ENCODE measurements around the gene GALNTL6. TPM values are rescaled to one million over a fixed set of nuclear protein-coding genes. Genes with fewer than 3 reads are reported as not detected.

GALNTL6 gene
- total and polyA plus RNA-seq, 9 of the 15 experiments (the other 6 are each of a cell fraction or from before 2014, with no cell fraction given) = 0.18 to 0.50 (median 0.29) TPM

DNA sequence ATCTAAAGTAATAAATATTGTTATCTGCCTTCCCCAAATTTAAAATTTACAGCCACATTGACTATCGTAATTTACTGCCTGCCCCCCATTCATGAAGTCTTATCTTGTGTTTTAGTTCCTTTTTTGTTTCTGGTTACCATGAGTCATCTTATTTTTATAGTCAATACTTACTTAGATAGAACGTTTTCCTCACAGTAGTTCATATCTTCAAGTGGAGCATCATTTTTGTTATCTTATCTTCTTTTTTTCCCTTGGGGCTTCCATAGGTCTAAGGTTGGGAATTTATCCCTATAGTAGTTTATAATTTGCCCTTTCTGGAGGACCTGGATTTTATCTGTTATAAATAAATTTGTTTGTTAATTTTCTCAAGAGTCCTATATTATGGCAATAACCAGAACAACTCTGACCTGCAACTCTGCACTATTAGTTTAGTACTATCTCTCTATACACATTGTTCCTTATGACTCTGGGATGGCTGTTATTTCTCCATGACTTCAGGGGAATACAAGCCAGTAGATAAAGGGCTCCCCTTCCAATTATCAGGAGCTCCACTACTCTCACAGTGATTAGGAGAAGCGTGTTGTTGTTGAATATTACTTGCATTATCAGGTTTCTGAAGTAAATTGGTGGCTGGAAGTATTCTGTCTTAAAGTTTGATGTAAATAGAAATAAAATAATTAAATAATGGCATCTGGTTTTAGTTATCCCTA, 330.6 kb downstream of the GALNTL6 start (continued):
- no peak for TF ChIP-seq CHCHD3 (CRISPR knock-in tag; IDR thresholded peaks at IDR 0.05)
- TF ChIP-seq ZKSCAN8 (CRISPR knock-in tag; IDR thresholded peaks at IDR 0.05) = no peak
- no peak for TF ChIP-seq FUS (optimal IDR thresholded peaks at IDR 0.05; ENCODE audit: low read depth, low read length)
- no peak for TF ChIP-seq FOS (IDR thresholded peaks at IDR 0.05; ENCODE audit: extremely low read depth, insufficient read length)
- no peak for TF ChIP-seq ZNF174 (CRISPR knock-in tag; IDR thresholded peaks at IDR 0.05)
- no peak for TF ChIP-seq NUFIP1 (IDR thresholded peaks at IDR 0.05; ENCODE audit: partially characterized antibody)
- TF ChIP-seq GTF2E2 (tag; IDR thresholded peaks at IDR 0.05) = no peak
- no peak for TF ChIP-seq ZKSCAN1 (IDR thresholded peaks at IDR 0.05; ENCODE audit: low read depth, low read length)
- TF ChIP-seq KDM4B (IDR thresholded peaks at IDR 0.05; ENCODE audit: borderline replicate concordance in 2 of 2, low read depth in 1 of 2) = no peak
- TF ChIP-seq PHTF2 (CRISPR knock-in tag; IDR thresholded peaks at IDR 0.05) = no peak
- TF ChIP-seq, protein P1, sequence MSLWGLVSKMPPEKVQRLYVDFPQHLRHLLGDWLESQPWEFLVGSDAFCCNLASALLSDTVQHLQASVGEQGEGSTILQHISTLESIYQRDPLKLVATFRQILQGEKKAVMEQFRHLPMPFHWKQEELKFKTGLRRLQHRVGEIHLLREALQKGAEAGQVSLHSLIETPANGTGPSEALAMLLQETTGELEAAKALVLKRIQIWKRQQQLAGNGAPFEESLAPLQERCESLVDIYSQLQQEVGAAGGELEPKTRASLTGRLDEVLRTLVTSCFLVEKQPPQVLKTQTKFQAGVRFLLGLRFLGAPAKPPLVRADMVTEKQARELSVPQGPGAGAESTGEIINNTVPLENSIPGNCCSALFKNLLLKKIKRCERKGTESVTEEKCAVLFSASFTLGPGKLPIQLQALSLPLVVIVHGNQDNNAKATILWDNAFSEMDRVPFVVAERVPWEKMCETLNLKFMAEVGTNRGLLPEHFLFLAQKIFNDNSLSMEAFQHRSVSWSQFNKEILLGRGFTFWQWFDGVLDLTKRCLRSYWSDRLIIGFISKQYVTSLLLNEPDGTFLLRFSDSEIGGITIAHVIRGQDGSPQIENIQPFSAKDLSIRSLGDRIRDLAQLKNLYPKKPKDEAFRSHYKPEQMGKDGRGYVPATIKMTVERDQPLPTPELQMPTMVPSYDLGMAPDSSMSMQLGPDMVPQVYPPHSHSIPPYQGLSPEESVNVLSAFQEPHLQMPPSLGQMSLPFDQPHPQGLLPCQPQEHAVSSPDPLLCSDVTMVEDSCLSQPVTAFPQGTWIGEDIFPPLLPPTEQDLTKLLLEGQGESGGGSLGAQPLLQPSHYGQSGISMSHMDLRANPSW (CRISPR knock-in tag; IDR thresholded peaks at IDR 0.05) = no peak
- TF ChIP-seq EGR1 (conservative IDR thresholded peaks at IDR 0.05) = no peak
- TF ChIP-seq ZNF316 (IDR thresholded peaks at IDR 0.05) = peak; percentile 93
- TF ChIP-seq, protein P2, sequence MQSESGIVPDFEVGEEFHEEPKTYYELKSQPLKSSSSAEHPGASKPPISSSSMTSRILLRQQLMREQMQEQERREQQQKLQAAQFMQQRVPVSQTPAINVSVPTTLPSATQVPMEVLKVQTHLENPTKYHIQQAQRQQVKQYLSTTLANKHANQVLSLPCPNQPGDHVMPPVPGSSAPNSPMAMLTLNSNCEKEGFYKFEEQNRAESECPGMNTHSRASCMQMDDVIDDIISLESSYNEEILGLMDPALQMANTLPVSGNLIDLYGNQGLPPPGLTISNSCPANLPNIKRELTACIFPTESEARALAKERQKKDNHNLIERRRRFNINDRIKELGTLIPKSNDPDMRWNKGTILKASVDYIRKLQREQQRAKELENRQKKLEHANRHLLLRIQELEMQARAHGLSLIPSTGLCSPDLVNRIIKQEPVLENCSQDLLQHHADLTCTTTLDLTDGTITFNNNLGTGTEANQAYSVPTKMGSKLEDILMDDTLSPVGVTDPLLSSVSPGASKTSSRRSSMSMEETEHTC (IDR thresholded peaks at IDR 0.05) = no peak
- TF ChIP-seq KAT2B (IDR thresholded peaks at IDR 0.05; ENCODE audit: low read depth, low read length) = no peak
- no peak for TF ChIP-seq CHD1 (IDR thresholded peaks at IDR 0.05; ENCODE audit: low read length)
- TF ChIP-seq, protein P3, sequence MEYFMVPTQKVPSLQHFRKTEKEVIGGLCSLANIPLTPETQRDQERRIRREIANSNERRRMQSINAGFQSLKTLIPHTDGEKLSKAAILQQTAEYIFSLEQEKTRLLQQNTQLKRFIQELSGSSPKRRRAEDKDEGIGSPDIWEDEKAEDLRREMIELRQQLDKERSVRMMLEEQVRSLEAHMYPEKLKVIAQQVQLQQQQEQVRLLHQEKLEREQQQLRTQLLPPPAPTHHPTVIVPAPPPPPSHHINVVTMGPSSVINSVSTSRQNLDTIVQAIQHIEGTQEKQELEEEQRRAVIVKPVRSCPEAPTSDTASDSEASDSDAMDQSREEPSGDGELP (CRISPR knock-in tag; IDR thresholded peaks at IDR 0.05; ENCODE audit: borderline replicate concordance) = no peak
- TF ChIP-seq TARDBP (IDR thresholded peaks at IDR 0.05) = no peak
- TF ChIP-seq, protein P4, sequence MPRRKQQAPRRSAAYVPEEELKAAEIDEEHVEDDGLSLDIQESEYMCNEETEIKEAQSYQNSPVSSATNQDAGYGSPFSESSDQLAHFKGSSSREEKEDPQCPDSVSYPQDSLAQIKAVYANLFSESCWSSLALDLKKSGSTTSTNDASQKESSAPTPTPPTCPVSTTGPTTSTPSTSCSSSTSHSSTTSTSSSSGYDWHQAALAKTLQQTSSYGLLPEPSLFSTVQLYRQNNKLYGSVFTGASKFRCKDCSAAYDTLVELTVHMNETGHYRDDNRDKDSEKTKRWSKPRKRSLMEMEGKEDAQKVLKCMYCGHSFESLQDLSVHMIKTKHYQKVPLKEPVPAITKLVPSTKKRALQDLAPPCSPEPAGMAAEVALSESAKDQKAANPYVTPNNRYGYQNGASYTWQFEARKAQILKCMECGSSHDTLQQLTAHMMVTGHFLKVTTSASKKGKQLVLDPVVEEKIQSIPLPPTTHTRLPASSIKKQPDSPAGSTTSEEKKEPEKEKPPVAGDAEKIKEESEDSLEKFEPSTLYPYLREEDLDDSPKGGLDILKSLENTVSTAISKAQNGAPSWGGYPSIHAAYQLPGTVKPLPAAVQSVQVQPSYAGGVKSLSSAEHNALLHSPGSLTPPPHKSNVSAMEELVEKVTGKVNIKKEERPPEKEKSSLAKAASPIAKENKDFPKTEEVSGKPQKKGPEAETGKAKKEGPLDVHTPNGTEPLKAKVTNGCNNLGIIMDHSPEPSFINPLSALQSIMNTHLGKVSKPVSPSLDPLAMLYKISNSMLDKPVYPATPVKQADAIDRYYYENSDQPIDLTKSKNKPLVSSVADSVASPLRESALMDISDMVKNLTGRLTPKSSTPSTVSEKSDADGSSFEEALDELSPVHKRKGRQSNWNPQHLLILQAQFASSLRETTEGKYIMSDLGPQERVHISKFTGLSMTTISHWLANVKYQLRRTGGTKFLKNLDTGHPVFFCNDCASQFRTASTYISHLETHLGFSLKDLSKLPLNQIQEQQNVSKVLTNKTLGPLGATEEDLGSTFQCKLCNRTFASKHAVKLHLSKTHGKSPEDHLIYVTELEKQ (CRISPR knock-in tag; IDR thresholded peaks at IDR 0.05) = no peak
- no peak for TF ChIP-seq ZC3H11A (IDR thresholded peaks at IDR 0.05; ENCODE audit: low read depth, low read length)
- TF ChIP-seq MED1 (CRISPR knock-in tag; IDR thresholded peaks at IDR 0.05; ENCODE audit: borderline replicate concordance) = no peak

All from K562 (cell line).